GM21447 (cell line): ENCODE measurements around the gene BDNF.
"Not testable (repeated sequence)": the region's sequence is repeated elsewhere in the genome, so short reads cannot be mapped to it uniquely, and the experiment has no call there.

Experiments used
- ATAC-seq: cut with Tn5 transposase; IDR thresholded peaks from one replicate; pipeline ENCODE4 v1.9.1; 2021; ENCODE audit not compliant: unreplicated experiment

The BDNF gene

GRCh38 chr11:27700351-27701301 is at the start of gene BDNF:
Gene BDNF (minus strand): TSS chr11:27700455. CDS start chr11:27658564, 41,891 bp downstream.
- no peak for ATAC-seq

DNA sequence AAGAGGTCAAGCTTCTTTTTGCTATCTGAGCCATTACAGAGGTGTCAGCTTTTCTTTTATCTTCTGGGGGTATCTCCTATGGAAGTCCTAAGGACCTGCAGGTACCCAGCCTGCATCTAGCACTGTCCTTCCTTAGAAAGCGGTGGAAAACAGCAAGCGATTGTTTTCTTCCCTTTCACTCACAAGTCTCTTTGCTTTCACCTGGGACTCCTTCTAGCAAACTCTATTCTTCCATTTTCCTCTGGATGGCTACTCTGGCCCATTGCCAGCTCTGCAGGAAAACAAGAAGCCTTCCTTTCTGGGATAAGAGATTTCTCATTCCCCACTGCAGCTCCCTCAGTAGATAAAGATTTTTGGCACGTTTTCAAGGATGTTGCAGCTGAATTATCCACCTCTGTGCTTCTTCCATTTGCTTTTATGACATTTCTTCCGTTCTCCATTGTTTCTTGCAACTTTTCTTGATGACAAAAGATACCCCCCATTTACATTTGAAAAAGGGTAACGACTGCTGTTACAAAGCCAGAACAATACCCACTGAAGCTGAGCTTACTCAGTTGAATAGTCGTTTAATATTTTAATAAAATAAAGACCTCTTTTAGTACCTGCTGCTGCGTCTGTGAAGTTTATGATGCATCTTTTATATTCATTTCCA is 40.2 kb upstream of the BDNF start:
- ATAC-seq: no peak

GRCh38 chr11:27735281-27735680 is 35.0 kb upstream of the BDNF start:
- no peak for ATAC-seq

- ATAC-seq: not testable (repeated sequence)
These were observed 31.5 kb upstream of the BDNF start for GRCh38 chr11:27731803-27732202.

DNA sequence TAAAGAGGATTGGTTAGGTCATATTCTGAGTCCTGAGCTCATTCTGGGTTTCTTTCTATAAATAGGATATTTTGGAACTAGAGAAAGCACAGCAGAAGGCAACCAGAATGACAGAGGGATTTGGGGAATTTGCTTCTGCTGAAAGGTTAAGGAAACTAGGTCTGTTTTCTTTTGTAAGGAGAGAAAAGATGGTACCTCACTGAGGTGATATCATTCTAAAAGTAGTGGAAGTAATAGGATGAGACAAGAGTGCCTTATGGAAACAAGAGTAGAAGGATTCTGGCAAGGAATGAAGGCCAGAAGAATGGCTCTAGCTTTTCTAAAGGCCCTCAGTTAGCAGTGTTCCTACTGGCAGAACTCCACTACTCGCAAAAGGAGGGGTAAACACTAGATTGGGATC is 26.7 kb upstream of the BDNF start:
- ATAC-seq: no peak

GRCh38 chr11:27723687-27724086 is 23.4 kb upstream of the BDNF start:
- ATAC-seq: no peak

DNA sequence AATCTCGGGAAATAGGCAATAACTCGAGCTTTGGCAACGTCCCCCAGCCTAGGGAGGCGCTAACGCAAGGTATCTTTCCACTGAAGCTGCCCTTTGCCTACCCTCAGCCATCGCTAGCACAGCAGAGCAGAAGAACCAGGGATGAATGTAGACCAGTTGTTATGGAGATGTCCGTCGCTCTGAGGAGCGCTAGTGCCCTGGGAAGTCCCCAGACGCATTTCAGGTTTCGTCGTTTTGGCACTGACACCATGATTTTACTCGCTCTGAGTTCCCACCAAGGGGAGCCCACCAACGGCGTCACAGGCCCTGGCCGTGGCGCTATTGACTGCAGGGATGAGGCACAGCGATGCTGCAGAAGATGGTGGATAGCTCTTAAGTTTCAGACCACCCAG is 22.7 kb upstream of the BDNF start:
- ATAC-seq: no peak

DNA sequence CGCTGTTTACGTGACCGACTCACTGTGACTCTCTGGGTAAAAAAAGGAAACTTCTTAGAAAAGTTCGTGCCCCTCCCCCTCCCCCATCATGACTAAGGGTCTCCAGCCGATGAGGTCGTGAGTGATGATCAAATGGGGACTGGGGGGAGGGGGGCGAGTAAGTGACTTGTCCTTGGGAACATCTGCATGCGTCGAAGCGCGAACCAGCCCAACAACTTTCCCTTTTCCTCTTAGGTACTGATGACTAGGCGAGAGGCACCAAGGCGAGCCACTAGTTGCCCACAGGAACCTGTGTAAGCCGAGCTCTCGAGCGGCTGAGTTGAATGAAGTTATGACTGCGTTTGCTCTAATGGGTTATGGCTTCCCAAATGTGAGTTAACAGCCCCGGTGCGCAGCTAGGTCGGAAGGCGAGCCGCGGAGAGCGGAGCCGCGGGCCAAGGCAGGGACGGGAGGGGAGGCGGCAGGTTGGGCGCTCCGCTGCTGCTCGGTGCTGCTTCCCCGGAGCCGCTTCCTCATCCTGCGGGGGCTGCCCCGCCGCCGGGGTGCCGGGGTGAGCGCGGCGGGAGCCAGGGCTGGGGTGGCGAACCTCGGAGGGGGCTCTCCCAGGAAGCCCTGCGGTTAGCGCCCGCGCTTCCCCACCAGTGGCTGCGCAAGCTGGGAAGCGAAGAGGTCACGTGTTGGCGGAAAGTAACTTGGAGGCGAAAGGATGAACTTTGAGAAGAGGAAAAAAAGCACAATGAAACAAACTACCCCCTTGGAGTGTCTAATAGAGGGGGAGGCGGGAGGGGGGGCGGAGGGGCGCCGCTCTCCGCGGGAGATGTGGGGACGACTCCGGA is 22.1 kb upstream of the BDNF start:
- no peak for ATAC-seq

GRCh38 chr11:27721264-27722116 is 21.2 kb upstream of the BDNF start:
- no peak for ATAC-seq

- no peak for ATAC-seq
These were observed 20.1 kb upstream of the BDNF start for GRCh38 chr11:27720277-27720830.

GRCh38 chr11:27719546-27719925 is 19.3 kb upstream of the BDNF start:
- no peak for ATAC-seq

- ATAC-seq: no peak
These were observed 18.7 kb upstream of the BDNF start for GRCh38 chr11:27718863-27719545.

DNA sequence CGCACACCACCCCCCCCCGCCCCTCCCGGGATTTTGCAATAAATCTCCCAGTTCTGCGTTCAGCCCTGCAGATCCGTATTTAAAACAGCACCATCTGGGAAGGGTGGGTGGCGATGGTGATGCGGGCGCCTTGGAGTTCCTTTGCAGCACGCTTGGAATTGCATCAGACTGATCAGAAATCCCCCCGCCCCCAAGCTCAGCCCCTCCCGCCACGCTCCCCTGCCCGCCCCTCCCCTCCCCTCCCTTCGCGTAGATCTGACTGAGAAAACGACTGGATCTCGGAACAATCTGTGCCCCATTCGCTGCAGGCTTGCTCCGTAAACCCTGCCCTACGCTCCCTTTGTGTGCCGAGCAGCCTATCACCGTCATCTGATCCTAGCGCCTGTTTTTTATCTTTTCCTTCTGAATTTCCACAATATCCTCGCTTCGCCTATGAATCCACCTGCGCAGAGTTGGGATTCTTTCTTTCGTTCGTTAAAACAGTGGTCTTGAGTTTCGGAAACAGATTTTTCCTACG is 18.1 kb upstream of the BDNF start:
- ATAC-seq: no peak

GRCh38 chr11:27717801-27718229 is 17.6 kb upstream of the BDNF start:
- ATAC-seq: no peak

DNA sequence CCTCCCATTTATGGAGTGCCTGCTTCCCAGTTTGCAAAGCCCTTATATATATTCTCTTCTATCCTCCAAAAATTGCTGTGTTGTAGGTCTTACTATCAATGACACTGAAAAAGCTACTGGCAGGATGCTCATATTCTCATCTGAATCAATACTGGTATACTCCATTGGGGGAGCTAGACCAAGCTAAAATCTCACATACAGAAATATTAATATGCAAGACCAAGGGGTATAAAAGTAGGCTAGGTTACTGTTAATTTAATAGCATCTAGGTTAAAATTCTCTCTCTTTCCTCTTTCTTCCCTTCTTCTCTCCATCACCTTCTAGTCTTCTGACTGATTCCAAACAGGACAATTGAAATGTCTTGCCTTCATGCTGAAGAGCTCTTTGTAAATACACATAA is 17.1 kb upstream of the BDNF start:
- ATAC-seq: no peak

GRCh38 chr11:27716835-27717234 is 16.6 kb upstream of the BDNF start:
- no peak for ATAC-seq

GRCh38 chr11:27716216-27716615 is 16.0 kb upstream of the BDNF start:
- ATAC-seq: no peak

DNA sequence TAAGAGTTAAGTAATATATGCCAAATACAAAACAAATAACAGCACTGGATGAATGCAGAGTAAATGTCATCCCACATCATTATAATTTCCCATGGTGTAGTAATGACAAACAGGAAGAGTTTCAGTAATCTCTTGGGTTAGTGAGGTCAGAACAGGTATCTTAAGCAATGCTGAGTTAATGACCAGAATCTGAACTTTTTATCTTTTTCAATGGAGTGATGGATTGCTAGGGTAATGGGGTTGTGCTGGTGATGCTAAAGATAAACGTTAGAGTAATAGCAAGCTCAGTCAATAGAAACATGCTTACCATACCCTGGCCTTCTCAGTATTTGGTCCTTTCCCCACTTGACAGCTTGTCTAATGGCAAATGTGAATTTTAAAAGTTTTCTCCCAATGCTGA is 11.5 kb upstream of the BDNF start:
- no peak for ATAC-seq

DNA sequence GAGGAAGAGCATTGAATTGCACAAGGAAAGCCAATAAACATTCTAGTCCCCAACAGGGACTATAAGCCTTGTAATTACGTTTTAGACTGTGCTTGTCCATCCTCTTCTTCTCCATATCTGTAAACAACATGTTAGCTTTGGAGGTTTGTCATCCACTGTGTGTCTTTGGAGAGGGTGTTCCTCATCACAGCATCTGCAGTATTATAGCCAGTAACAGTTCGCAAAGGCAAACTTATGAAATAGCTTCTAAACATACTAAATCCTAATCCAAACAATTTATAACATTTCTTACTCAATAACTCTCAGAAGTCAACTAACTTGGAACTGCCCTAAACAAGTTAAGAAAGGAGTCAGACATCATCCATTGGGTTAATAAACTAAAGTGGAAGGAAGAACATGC is 10.3 kb upstream of the BDNF start:
- no peak for ATAC-seq
